K562 (cell line): ENCODE results near the gene GPR25. TPM values are rescaled to one million over a fixed set of nuclear protein-coding genes. Genes with fewer than 3 reads are reported as not detected.

Experiments
- ATF2 ChIP-seq: sonication (generic); formaldehyde crosslinking; IDR thresholded peaks from 2 replicates; pipeline ENCODE4 v1.8.1; 2022; ENCODE audit warnings: missing genetic modification reagents
- BCOR ChIP-seq: fragments of 450-650 bp; IDR thresholded peaks from 2 replicates; pipeline ENCODE4 v1.6.1; 2016
- BHLHE40 ChIP-seq: IDR thresholded peaks from 2 replicates; pipeline ENCODE4 v1.6.1; 2011; ENCODE audit warnings: low read length, improper control_type of control experiment
- CXXC5 ChIP-seq: fragments of 250-450 bp; sonication (Bioruptor Pico); IDR thresholded peaks from 2 replicates; pipeline ENCODE4 v1.8.0; 2022; ENCODE audit warnings: inconsistent platforms, mild to moderate bottlenecking, moderate library complexity
- EHMT2 ChIP-seq: fragments of 450-650 bp; IDR thresholded peaks from 2 replicates; pipeline ENCODE4 v1.6.1; 2018; ENCODE audit warnings: antibody characterized with exemption
- FOXK2 ChIP-seq, 2 experiments: fragments of 450-650 bp; IDR thresholded peaks in 1 of 2; conservative IDR thresholded peaks in 1 of 2; 2 replicates each; pipeline ENCODE4 v1.6.1; 2016; ENCODE audit warnings: low read depth in 2 of 2, mild to moderate bottlenecking in 1 of 2
- GTF2A2 ChIP-seq: IDR thresholded peaks from 2 replicates; pipeline ENCODE4 v1.6.1; 2016; ENCODE audit warnings: mild to moderate bottlenecking, missing genetic modification characterization, missing compliant biosample characterization
- JUND ChIP-seq, 2 experiments: IDR thresholded peaks; 2 replicates in 1 of 2; 3 replicates in 1 of 2; pipeline ENCODE4 v1.6.1; 2011; ENCODE audit warnings: borderline replicate concordance in 2 of 2, low read depth in 2 of 2, low read length in 2 of 2, improper control_type of control experiment in 1 of 2, missing biosample characterization in 1 of 2, missing genetic modification characterization in 1 of 2, missing genetic modification reagents in 1 of 2
- MBD2 ChIP-seq: sonication (generic); IDR thresholded peaks from 2 replicates; pipeline ENCODE4 v1.6.1; 2016; ENCODE audit warnings: low read depth, borderline replicate concordance
- MEIS2 ChIP-seq: fragments of 450-650 bp; IDR thresholded peaks from 2 replicates; pipeline ENCODE4 v1.6.1; 2014; ENCODE audit warnings: mild to moderate bottlenecking; ENCODE audit not compliant: partially characterized antibody
- PRDM10 ChIP-seq: fragments of 450-650 bp; IDR thresholded peaks from 2 replicates; pipeline ENCODE4 v1.6.1; 2018; ENCODE audit not compliant: partially characterized antibody
- RAD21 ChIP-seq, 2 experiments: fragments of 250-450 bp in 1 of 2; fragments of 450-650 bp in 1 of 2; sonication (Bioruptor Pico) in 1 of 2; formaldehyde crosslinking in 1 of 2; IDR thresholded peaks in 1 of 2; conservative IDR thresholded peaks in 1 of 2; 2 replicates each; pipeline versions ENCODE4 v1.4.0 to v1.8.0; 2020 to 2022; ENCODE audit warnings: mild to moderate bottlenecking in 2 of 2, moderate library complexity in 1 of 2
- SREBF2 ChIP-seq: sonication (generic); formaldehyde crosslinking; IDR thresholded peaks from 2 replicates; pipeline ENCODE4 v1.4.0; 2020; ENCODE audit warnings: mild to moderate bottlenecking, missing genetic modification reagents
- TCF15 ChIP-seq: fragments of 250-450 bp; sonication (Bioruptor Pico); IDR thresholded peaks from 2 replicates; pipeline ENCODE4 v1.8.0; 2022; ENCODE audit warnings: moderate library complexity, mild to moderate bottlenecking, inconsistent platforms
- ZHX1 ChIP-seq: fragments of 150-350 bp; conservative IDR thresholded peaks from 2 replicates; pipeline ENCODE4 v1.6.1; 2014; ENCODE audit warnings: low read length
- ZNF124 ChIP-seq: sonication (generic); formaldehyde crosslinking; IDR thresholded peaks from 2 replicates; pipeline ENCODE4 v1.8.1; 2022; ENCODE audit warnings: missing genetic modification reagents
- ZNF175 ChIP-seq: fragments of 200-800 bp; sonication (Bioruptor generic); IDR thresholded peaks from 2 replicates; pipeline ENCODE4 v1.6.1; 2016; ENCODE audit warnings: low read depth, mild to moderate bottlenecking, missing genetic modification characterization, missing compliant biosample characterization
- polyA plus RNA-seq, 8 experiments: library from polyadenylated mRNA; depleted of rRNA in 4 of 8; stranded (reverse) in 5 of 8; unstranded in 3 of 8; fragments of >200 nt; fragmentation: Nextera tagmentation in 2 of 8; fragmentation: Illumina TruSeq in 1 of 8; extraction: Ambion mirVana in 2 of 8; extraction: Trizol in 1 of 8; gene quantifications; 2 replicates each; pipeline versions ENCODE4 v1.2.1 to v1.2.3, GENCODE V29; 2011 to 2014; ENCODE audit warnings: inconsistent platforms in 1 of 8, missing spikeins in 1 of 8
- total RNA-seq, 7 experiments: library from RNA; depleted of rRNA in 6 of 7; stranded (reverse); fragments of >200 nt in 6 of 7; fragmentation: Illumina TruSeq in 2 of 7; extraction: Trizol in 2 of 7; gene quantifications; 2 replicates each; pipeline versions ENCODE4 v1.2.1 to v1.2.3, GENCODE V29; 2011 to 2021; ENCODE audit warnings: low replicate concordance in 1 of 7

Gene GPR25
- total and polyA plus RNA-seq, 9 of the 15 experiments (the other 6 are each of a cell fraction or from before 2014, with no cell fraction given), result not detected

- TF ChIP-seq JUND (IDR thresholded peaks at IDR 0.05; ENCODE audit: borderline replicate concordance, low read depth, low read length) (peak; percentile 60), JUND (tag; IDR thresholded peaks at IDR 0.05; ENCODE audit: borderline replicate concordance, low read depth, low read length) (no peak), BCOR (no peak), PRDM10 (peak; percentile 99), SREBF2 (CRISPR knock-in tag) (no peak), BHLHE40 (peak; percentile 20; the same call in 1 of the 2 replicates), RAD21 (CRISPR knock-in tag; conservative IDR thresholded peaks at IDR 0.05 in 1 of 2, IDR thresholded peaks at IDR 0.05 in 1 of 2) (peak in 1 of 2 experiments; percentile 24; a peak in 1 of 4 replicates), GTF2A2 (tag) (no peak), CXXC5 (peak; percentile 36; the same call in 1 of the 2 replicates), EHMT2 (no peak), FOXK2 (conservative IDR thresholded peaks at IDR 0.05 in 1 of 2, IDR thresholded peaks at IDR 0.05 in 1 of 2; ENCODE audit: low read depth in 2 of 2) (peak in 1 of 2 experiments; percentile 94; a peak in 2 of 4 replicates), TCF15 (no peak), MBD2 (0 out of 2 replicates have a peak, but pooled peaks have one; percentile 48), MEIS2 (no peak), ZNF175 (CRISPR knock-in tag) (no peak), ATF2 (CRISPR knock-in tag) (no peak), ZNF124 (CRISPR knock-in tag) (no peak), ZHX1 (no peak)
Observed at GRCh38 chr1:200890818-200891773, 18.3 kb downstream of the GPR25 start (continued).
